Liver (tissue), 9 donors: ENCODE data around the gene TCFL5. TPM values are rescaled to one million over a fixed set of nuclear protein-coding genes. Genes with fewer than 3 reads are reported as not detected.
"Not testable (repeated sequence)": the region's sequence is repeated elsewhere in the genome, so short reads cannot be mapped to it uniquely, and the experiment has no call there.

ENCODE experiments used
- DNase-seq: peaks from one replicate; pipeline ENCODE4 v3.0.0-alpha.2; 2017; ENCODE audit warnings: low spot score
- H3K27ac ChIP-seq, 2 donors: one replicate each; pipeline ENCODE4 v1.7.0; 2013; ENCODE audit warnings: inconsistent platforms in 2 of 2, low read length in 2 of 2, control low read depth in 1 of 2, low read depth in 1 of 2, mild to moderate bottlenecking in 1 of 2
- H3K27me3 ChIP-seq, 4 donors: one replicate each; pipeline versions ENCODE4 v1.6.1 to v1.7.0; 2013; ENCODE audit warnings: low read length in 3 of 4, inconsistent platforms in 1 of 4, mild to moderate bottlenecking in 1 of 4, moderate library complexity in 1 of 4; ENCODE audit not compliant: control insufficient read depth in 4 of 4, insufficient read depth in 4 of 4
- H3K36me3 ChIP-seq, 4 donors: one replicate each; pipeline versions ENCODE4 v1.6.1 to v1.7.0; 2013; ENCODE audit warnings: low read length in 3 of 4, mild to moderate bottlenecking in 3 of 4, low read depth in 1 of 4, moderate library complexity in 1 of 4; ENCODE audit not compliant: control insufficient read depth in 4 of 4, insufficient read depth in 3 of 4
- H3K4me1 ChIP-seq, 4 donors: one replicate each; pipeline versions ENCODE4 v1.6.1 to v1.7.0; 2013; ENCODE audit warnings: low read length in 3 of 4, mild to moderate bottlenecking in 3 of 4, moderate library complexity in 1 of 4; ENCODE audit not compliant: control insufficient read depth in 4 of 4, insufficient read depth in 4 of 4
- H3K4me3 ChIP-seq, 3 donors: one replicate each; pipeline versions ENCODE4 v1.6.1 to v1.7.0; 2013; ENCODE audit warnings: low read length in 3 of 3, control low read depth in 1 of 3, low read depth in 1 of 3, mild to moderate bottlenecking in 1 of 3
- H3K9ac ChIP-seq, 2 donors: one replicate each; pipeline ENCODE4 v1.7.0; 2013; ENCODE audit warnings: low read length in 2 of 2, mild to moderate bottlenecking in 2 of 2, moderate library complexity in 2 of 2, control low read depth in 1 of 2, low read depth in 1 of 2
- H3K9me3 ChIP-seq, 4 donors: one replicate each; pipeline versions ENCODE4 v1.6.1 to v1.7.0; 2013; ENCODE audit warnings: low read length in 3 of 4; ENCODE audit not compliant: control insufficient read depth in 4 of 4
- CTCF ChIP-seq: fragments of 150-350 bp; IDR thresholded peaks from 2 replicates; pipeline ENCODE4 v1.5.1; 2017; ENCODE audit warnings: improper control_type of control experiment, low read depth, low read length; ENCODE audit not compliant: missing input control
- EGR1 ChIP-seq, 2 donors: IDR thresholded peaks; 2 replicates each; pipeline ENCODE4 v1.6.1; 2016 to 2018; ENCODE audit warnings: antibody characterized with exemption in 2 of 2, low read depth in 2 of 2
- FOXA1 ChIP-seq: IDR thresholded peaks from 2 replicates; pipeline ENCODE4 v1.6.1; 2016; ENCODE audit warnings: antibody characterized with exemption
- FOXA2 ChIP-seq: IDR thresholded peaks from 2 replicates; pipeline ENCODE4 v1.6.1; 2016; ENCODE audit warnings: antibody characterized with exemption
- GABPA ChIP-seq, 2 donors: IDR thresholded peaks in 1 of 2; conservative IDR thresholded peaks in 1 of 2; 2 replicates each; pipeline ENCODE4 v1.6.1; 2016; ENCODE audit warnings: antibody characterized with exemption in 2 of 2, mild to moderate bottlenecking in 1 of 2, moderate library complexity in 1 of 2
- HNF4A ChIP-seq, 2 donors: conservative IDR thresholded peaks; 2 replicates each; pipeline ENCODE4 v1.6.1; 2016; ENCODE audit warnings: antibody characterized with exemption in 2 of 2, mild to moderate bottlenecking in 2 of 2
- HNF4G ChIP-seq: IDR thresholded peaks from 2 replicates; pipeline ENCODE4 v1.6.1; 2016; ENCODE audit warnings: antibody characterized with exemption
- JUND ChIP-seq, 2 donors: IDR thresholded peaks; 2 replicates each; pipeline ENCODE4 v1.6.1; 2016; ENCODE audit warnings: antibody characterized with exemption in 2 of 2
- NR2F2 ChIP-seq: IDR thresholded peaks from 2 replicates; pipeline ENCODE4 v1.6.1; 2016; ENCODE audit warnings: antibody characterized with exemption
- RAD21 ChIP-seq, 2 donors: IDR thresholded peaks; 2 replicates each; pipeline ENCODE4 v1.6.1; 2016; ENCODE audit warnings: antibody characterized with exemption in 2 of 2, mild to moderate bottlenecking in 2 of 2
- REST ChIP-seq: IDR thresholded peaks from 2 replicates; pipeline ENCODE4 v1.6.1; 2016; ENCODE audit warnings: antibody characterized with exemption, mild to moderate bottlenecking
- TAF1 ChIP-seq: conservative IDR thresholded peaks from 2 replicates; pipeline ENCODE4 v1.6.1; 2016; ENCODE audit warnings: antibody characterized with exemption, mild to moderate bottlenecking
- YY1 ChIP-seq: IDR thresholded peaks from 2 replicates; pipeline ENCODE4 v1.6.1; 2016; ENCODE audit warnings: antibody characterized with exemption, mild to moderate bottlenecking
- WGBS: extraction: QIAGEN DNeasy Blood & Tissue Kit; methylation state at CpG from one replicate; pipeline ENCODE4 v1.1.7; 2013; 5-methylcytosine and 5-hydroxymethylcytosine counted together
- polyA plus RNA-seq, 2 donors: library from polyadenylated mRNA; stranded (reverse) in 1 of 2; unstranded in 1 of 2; fragments of 200-250 nt in 1 of 2; fragments of >200 nt in 1 of 2; fragmentation: Nextera tagmentation in 1 of 2; extraction: Ambion mirVana in 1 of 2; gene quantifications; one replicate each; pipeline versions ENCODE4 v1.2.1 to v1.2.3, GENCODE V29; 2013 to 2015
- total RNA-seq, 2 donors: library from RNA; depleted of rRNA; stranded (reverse); fragments of >200 nt; gene quantifications; one replicate each; pipeline ENCODE4 v1.2.3, GENCODE V29; 2014
- TF ChIP-seq, protein P1 (sequence below): IDR thresholded peaks from 2 replicates; pipeline ENCODE4 v1.6.1; 2016; ENCODE audit warnings: antibody characterized with exemption
- TF ChIP-seq, protein P2 (sequence below): IDR thresholded peaks from 2 replicates; pipeline ENCODE4 v1.6.1; 2016; ENCODE audit warnings: antibody characterized with exemption
- donor health status: healthy.
- donor health status: healthy.
- donor health status: healthy.
- donor health status: healthy.
- donor health status: healthy.

The TCFL5 gene
- total and polyA plus RNA-seq, 4 donors: 0.79 to 3.8 (median 2.2) TPM

DNA sequence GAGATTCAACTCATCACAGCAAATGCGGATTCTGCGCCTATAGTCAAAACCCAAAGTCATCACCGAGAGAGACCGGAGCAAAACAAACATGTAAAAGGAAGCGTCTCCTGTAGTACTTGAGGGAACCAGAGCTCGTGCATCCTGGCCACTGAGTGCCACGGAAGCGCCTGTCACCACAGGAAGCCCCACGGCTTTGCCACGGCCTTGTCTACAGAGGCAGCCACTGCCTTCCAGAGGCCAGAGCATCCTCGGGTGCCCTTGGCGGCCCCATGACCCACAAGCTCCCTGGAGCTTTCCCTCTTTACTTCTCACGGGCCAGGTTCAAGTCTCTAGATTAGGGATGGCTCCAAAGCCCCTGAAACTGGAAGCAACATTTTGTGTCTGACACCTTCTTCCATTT is 7.5 kb downstream of the TCFL5 start:
- no peak for DNase-seq
- Histone ChIP-seq H3K9me3 (no peaks in the 10 kb centered on the region), H3K9ac (no peak overlapping the region), H3K4me3 (no peak overlapping the region), H3K4me1 (no peaks in the 10 kb centered on the region), H3K27me3 (no peaks in the 10 kb centered on the region), H3K27ac (no peak overlapping the region), H3K36me3 (peaks cover 2 to 16% (median 5%) of the 10 kb centered on the region in 4 donors)
- TF ChIP-seq, protein P1, sequence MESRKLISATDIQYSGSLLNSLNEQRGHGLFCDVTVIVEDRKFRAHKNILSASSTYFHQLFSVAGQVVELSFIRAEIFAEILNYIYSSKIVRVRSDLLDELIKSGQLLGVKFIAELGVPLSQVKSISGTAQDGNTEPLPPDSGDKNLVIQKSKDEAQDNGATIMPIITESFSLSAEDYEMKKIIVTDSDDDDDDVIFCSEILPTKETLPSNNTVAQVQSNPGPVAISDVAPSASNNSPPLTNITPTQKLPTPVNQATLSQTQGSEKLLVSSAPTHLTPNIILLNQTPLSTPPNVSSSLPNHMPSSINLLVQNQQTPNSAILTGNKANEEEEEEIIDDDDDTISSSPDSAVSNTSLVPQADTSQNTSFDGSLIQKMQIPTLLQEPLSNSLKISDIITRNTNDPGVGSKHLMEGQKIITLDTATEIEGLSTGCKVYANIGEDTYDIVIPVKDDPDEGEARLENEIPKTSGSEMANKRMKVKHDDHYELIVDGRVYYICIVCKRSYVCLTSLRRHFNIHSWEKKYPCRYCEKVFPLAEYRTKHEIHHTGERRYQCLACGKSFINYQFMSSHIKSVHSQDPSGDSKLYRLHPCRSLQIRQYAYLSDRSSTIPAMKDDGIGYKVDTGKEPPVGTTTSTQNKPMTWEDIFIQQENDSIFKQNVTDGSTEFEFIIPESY: no peak
- WGBS: 96% methylated on average over 13 of the region's 13 CpGs

DNA sequence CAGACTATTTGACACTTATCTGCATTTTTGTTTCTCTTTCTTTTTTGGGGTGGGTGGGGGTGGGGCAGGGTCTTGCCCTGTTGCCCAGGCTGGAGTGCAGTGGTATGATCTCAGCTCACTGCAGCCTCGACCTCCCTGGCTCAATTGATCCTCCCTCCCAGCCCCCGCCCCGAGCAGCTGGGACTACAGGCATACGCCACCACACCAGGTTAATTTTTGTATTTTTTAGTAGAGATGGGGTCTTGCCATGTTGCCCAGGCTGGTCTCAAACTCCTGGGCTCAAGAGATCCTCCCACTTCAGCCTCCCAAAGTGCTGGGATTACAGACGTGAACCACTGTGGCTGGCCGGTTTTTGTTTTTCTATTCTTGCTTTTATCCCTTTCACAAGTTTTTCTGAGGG is 8.3 kb downstream of the TCFL5 start:
- DNase-seq, H3K4me3 ChIP-seq, H3K4me1 ChIP-seq, H3K27ac ChIP-seq, H3K9ac ChIP-seq, H3K27me3 ChIP-seq, H3K9me3 ChIP-seq: not testable (repeated sequence)
- peaks cover 2 to 16% (median 5%) of the 10 kb centered on the region in 4 donors for H3K36me3 ChIP-seq
- WGBS: 91% methylated on average over 6 of the region's 6 CpGs

DNA sequence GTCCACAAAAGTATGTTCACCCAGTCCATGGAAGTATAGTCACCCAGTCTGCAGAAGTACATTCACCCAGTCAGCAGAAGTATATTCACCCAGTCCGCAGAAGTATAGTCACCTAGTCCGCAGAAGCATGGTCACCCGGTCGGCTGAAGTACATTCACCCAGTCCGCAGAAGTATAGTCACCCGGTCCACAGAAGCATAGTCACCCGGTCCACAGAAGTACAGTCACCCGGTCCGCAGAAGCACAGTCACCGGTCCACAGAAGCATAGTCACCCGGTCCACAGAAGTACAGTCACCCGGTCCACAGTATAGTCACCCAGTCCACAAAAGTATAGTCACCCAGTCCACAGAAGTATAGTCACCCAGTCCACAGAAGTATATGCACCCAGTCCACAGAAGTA is 8.8 kb downstream of the TCFL5 start:
- Histone ChIP-seq H3K9ac (no peak overlapping the region), H3K4me1 (no peaks in the 10 kb centered on the region), H3K27ac (no peak overlapping the region), H3K27me3 (no peaks in the 10 kb centered on the region), H3K4me3 (no peak overlapping the region), H3K36me3 (peaks cover 2 to 16% (median 5%) of the 10 kb centered on the region in 4 donors), H3K9me3 (no peaks in the 10 kb centered on the region)
- no peak for TF ChIP-seq EGR1 (IDR thresholded peaks at IDR 0.05; ENCODE audit: low read depth in 2 of 2)
- no peak for TF ChIP-seq JUND (IDR thresholded peaks at IDR 0.05)
- TF ChIP-seq, protein P1: no peak
- no peak for TF ChIP-seq RAD21 (IDR thresholded peaks at IDR 0.05)
- TF ChIP-seq REST: no peak
- TF ChIP-seq YY1: no peak
- no peak for TF ChIP-seq HNF4A (conservative IDR thresholded peaks at IDR 0.05)
- TF ChIP-seq HNF4G: no peak
- TF ChIP-seq TAF1: no peak
- TF ChIP-seq CTCF: no peak
- TF ChIP-seq FOXA1: no peak
- TF ChIP-seq GABPA (IDR thresholded peaks at IDR 0.05 in 1 of 2, conservative IDR thresholded peaks at IDR 0.05 in 1 of 2): no peak
- TF ChIP-seq, protein P2, sequence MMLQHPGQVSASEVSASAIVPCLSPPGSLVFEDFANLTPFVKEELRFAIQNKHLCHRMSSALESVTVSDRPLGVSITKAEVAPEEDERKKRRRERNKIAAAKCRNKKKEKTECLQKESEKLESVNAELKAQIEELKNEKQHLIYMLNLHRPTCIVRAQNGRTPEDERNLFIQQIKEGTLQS: no peak
- no peak for TF ChIP-seq FOXA2
- TF ChIP-seq NR2F2: no peak
- DNase-seq: no peak
- WGBS: 92% methylated on average over 12 of the region's 12 CpGs
